AG04450 (cell line): ENCODE data around the gene ASMT. TPM values are rescaled to one million over a fixed set of nuclear protein-coding genes. Genes with fewer than 3 reads are reported as not detected.
"Not testable (repeated sequence)": the region's sequence is repeated elsewhere in the genome, so short reads cannot be mapped to it uniquely, and the experiment has no call there.

ENCODE experiments used
- CTCF ChIA-PET: fragments of 300-600, 350-600 bp; formaldehyde crosslinking; extraction: SDS; loops from one replicate; lab custom pipeline; 2022; ENCODE audit warnings: antibody characterized with exemption, inconsistent platforms; lab: Charles Lee
- POLR2A ChIA-PET: fragments of 350-600 bp; formaldehyde crosslinking; extraction: SDS; loops from one replicate; lab custom pipeline; 2021; ENCODE audit warnings: antibody characterized with exemption, inconsistent platforms; lab: Yijun Ruan, JAX
- DNase-seq: peaks from one replicate; pipeline ENCODE4 v3.0.0-alpha.2; 2011; ENCODE audit warnings: low read depth, low spot score
- H3K27ac ChIP-seq: one replicate; pipeline ENCODE4 v1.5.1; 2012; ENCODE audit warnings: low read depth, low read length, control low read depth
- H3K27me3 ChIP-seq: one replicate; pipeline ENCODE4 v1.6.0; 2012; ENCODE audit warnings: low read length; ENCODE audit not compliant: control insufficient read depth, insufficient read depth
- H3K4me3 ChIP-seq: 2 replicates; pipeline ENCODE4 v1.5.1; 2011; ENCODE audit warnings: mild to moderate bottlenecking, low read depth, low read length, control low read depth
- H3K9me3 ChIP-seq: 2 replicates; pipeline ENCODE4 v1.5.1; 2012; ENCODE audit warnings: low read length; ENCODE audit not compliant: control insufficient read depth, insufficient read depth
- polyA plus RNA-seq: library from polyadenylated mRNA; depleted of rRNA; stranded (reverse); fragments of >200 nt; gene quantifications from 2 replicates; pipeline ENCODE4 v1.2.3, GENCODE V29; 2011
- TF ChIP-seq, protein P1 (sequence below): IDR thresholded peaks from 2 replicates; pipeline ENCODE4 v1.5.1; 2011; ENCODE audit warnings: low read depth, low read length, control low read depth, inconsistent platforms

The ASMT gene
- polyA plus RNA-seq, 1 experiment = not detected

DNA sequence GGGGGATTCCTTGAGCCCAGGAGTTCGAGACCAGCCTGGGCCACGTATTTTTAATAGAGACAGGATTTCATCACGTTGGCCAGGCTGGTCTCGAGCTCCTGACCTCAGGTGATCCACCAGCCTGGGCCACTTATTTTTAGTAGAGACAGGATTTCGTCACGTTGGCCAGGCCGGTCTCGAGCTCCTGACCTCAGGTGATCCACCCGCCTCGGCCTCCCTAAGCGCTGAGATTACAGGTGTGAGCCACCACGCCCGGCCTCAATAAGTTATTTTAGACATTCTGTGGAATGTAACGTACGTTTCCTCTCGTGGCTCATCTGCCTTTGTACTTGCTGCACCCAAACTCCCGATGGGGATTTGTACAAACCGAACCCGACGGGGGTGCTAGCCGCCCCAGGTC lies 8.8 kb downstream of the ASMT start:
- H3K4me3 ChIP-seq = no peak overlapping the region
- POLR2A ChIA-PET = no interaction called here
- TF ChIP-seq, protein P1, sequence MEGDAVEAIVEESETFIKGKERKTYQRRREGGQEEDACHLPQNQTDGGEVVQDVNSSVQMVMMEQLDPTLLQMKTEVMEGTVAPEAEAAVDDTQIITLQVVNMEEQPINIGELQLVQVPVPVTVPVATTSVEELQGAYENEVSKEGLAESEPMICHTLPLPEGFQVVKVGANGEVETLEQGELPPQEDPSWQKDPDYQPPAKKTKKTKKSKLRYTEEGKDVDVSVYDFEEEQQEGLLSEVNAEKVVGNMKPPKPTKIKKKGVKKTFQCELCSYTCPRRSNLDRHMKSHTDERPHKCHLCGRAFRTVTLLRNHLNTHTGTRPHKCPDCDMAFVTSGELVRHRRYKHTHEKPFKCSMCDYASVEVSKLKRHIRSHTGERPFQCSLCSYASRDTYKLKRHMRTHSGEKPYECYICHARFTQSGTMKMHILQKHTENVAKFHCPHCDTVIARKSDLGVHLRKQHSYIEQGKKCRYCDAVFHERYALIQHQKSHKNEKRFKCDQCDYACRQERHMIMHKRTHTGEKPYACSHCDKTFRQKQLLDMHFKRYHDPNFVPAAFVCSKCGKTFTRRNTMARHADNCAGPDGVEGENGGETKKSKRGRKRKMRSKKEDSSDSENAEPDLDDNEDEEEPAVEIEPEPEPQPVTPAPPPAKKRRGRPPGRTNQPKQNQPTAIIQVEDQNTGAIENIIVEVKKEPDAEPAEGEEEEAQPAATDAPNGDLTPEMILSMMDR = no peak

DNA sequence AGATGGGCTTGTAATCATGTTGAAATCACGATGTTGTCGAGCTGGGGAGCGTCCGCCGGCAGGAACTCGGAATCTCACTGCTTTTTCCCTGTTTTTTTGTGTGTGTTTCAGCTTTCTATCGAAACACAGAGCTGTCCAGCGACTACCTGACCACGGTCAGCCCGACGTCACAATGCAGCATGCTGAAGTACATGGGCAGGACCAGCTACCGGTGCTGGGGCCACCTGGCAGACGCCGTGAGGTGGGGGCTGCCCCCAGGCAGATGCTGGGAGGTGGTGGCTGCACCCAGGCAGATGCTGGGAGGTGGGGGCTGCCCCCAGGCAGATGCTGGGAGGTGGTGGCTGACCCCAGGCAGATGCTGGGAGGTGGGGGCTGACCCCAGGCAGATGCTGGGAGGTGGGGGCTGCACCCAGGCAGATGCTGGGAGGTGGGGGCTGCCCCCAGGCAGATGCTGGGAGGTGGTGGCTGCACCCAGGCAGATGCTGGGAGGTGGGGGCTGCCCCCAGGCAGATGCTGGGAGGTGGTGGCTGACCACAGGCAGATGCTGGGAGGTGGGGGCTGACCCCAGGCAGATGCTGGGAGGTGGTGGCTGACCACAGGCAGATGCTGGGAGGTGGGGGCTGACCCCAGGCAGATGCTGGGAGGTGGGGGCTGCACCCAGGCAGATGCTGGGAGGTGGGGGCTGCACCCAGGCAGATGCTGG lies 9.4 kb downstream of the ASMT start:
- H3K4me3 ChIP-seq, CTCF ChIA-PET, POLR2A ChIA-PET, H3K27me3 ChIP-seq, DNase-seq, H3K27ac ChIP-seq: not testable (repeated sequence)
- peaks cover 18% of the 10 kb centered on the region for H3K9me3 ChIP-seq

More for the DNA sequence above, 8.8 kb downstream of the ASMT start:
- no peak overlapping the region for H3K27ac ChIP-seq
- no peak for DNase-seq
- CTCF ChIA-PET = no interaction called here
- H3K27me3 ChIP-seq = no peaks in the 10 kb centered on the region
- peaks cover 20% of the 10 kb centered on the region for H3K9me3 ChIP-seq

DNA sequence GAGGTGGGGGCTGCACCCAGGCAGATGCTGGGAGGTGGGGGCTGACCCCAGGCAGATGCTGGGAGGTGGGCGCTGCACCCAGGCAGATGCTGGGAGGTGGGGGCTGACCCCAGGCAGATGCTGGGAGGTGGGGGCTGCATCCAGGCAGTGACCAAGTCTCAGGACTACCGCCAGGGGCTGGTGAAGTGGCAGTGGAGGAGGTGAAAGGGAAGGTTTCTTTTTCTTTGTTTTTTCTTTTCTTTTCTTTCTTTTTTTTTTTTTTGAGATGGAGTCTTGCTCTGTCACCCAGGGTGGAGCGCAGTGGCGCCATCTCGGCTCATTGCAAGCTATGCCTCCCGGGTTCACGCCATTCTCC lies 10.0 kb downstream of the ASMT start:
- H3K9me3 ChIP-seq = peaks cover 18% of the 10 kb centered on the region
- DNase-seq, CTCF ChIA-PET, H3K27me3 ChIP-seq, H3K27ac ChIP-seq, H3K4me3 ChIP-seq, POLR2A ChIA-PET: not testable (repeated sequence)

DNA sequence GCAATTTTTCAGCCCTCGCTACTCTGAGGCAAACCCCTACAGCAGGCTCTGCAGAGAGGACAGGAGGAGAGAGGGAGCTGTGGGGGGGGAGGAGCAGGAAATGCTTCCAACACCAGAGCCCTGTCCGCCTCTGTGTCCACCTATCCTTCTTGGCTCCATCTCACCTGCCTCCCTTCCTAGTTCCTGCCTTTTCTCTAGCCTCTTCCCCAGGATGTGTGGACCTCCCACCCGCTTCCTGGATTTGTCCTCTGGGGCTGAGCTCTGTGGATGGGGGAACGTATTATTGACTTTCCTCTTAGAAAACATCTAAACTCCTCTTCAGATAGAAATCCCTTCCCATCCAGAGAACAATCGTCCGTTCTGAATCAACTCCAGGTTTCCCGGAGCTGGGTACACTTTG lies 14.4 kb downstream of the ASMT start:
- Histone ChIP-seq H3K27me3 (no peaks in the 10 kb centered on the region), H3K4me3 (no peak overlapping the region), H3K9me3 (peaks cover 22% of the 10 kb centered on the region), H3K27ac (no peak overlapping the region)
- ChIA-PET POLR2A (no interaction called here), CTCF (no interaction called here)
- DNase-seq = no peak
- TF ChIP-seq, protein P1 = no peak

DNA sequence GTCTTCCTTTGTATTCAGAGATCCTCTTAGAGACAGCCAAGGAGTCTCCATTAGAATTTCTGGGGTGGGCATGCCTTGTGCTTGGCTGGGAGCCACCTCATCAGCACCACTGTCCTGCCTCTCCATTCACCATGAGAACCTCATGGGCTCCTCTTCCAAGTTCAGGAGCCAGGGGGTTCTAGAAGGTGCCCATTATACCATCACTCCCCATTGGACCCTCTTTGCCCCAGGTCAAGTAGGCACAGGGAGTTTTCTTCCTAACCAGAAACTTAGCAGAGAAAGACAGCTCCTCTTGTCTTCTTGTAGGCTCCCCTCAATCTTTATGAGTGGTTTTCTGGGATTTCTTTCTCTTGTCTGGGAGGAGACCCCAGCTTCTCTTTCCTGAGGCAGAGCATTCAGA lies 31.1 kb downstream of the ASMT start:
- Histone ChIP-seq H3K4me3 (no peak overlapping the region), H3K27ac (no peak overlapping the region), H3K27me3 (no peaks in the 10 kb centered on the region), H3K9me3 (peaks cover 10% of the 10 kb centered on the region; the same call in 1 of the 2 replicates)
- no peak for DNase-seq
- POLR2A ChIA-PET = no interaction called here
- TF ChIP-seq, protein P1 = no peak
- CTCF ChIA-PET = no interaction called here

DNA sequence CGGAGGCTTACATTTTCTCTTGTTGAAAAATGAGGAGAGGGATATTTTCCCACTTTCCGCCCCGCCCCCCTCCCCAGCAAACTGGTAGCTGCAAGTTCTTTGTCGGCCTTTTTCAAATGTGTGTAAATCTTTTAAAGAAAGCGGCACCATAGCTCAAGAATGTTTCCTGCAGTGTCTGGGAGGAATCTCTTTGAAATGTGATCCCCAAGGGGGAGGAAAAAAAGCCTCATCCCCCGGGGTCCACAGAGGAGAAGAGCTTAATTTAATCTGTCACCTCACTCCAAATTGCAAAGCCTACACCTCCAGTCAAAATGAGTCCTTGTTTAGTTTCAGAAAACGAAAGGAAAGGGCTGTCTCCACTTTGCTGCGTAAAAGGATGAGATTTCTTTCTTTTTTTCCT lies 34.8 kb downstream of the ASMT start:
- H3K4me3 ChIP-seq = peak overlapping the region; percentile 30
- H3K9me3 ChIP-seq = peaks cover 10% of the 10 kb centered on the region
- H3K27ac ChIP-seq = no peak overlapping the region
- ChIA-PET POLR2A (no interaction called here), CTCF (no interaction called here)
- TF ChIP-seq, protein P1 = no peak
- DNase-seq = no peak
- no peaks in the 10 kb centered on the region for H3K27me3 ChIP-seq
